Measurements from ENCODE around the gene TMEM179.

GRCh38 chr14:104567141-104567956, 37.2 kb downstream of the TMEM179 start:
- TF ChIP-seq CTCF (IDR thresholded peaks at IDR 0.05) = no peak
- TF ChIP-seq EZH2 (IDR thresholded peaks at IDR 0.05; ENCODE audit: borderline replicate concordance, insufficient read depth, low read depth, low read length, poor library complexity, severe bottlenecking) = no peak

Measured in B cell (primary cell).